Measurements from ENCODE around the gene ITIH6. TPM values are rescaled to one million over a fixed set of nuclear protein-coding genes. Genes with fewer than 3 reads are reported as not detected.

The ITIH6 gene
- not detected in 5 replicates for total RNA-seq (2022; extraction: Qiagen RNA extraction; ENCODE audit: low read depth)

GRCh38 chrX:54798137-54798536, at the start of gene ITIH6:
Gene ITIH6 (minus strand): TSS chrX:54798255. CDS start chrX:54798210, 45 bp downstream.

DNA sequence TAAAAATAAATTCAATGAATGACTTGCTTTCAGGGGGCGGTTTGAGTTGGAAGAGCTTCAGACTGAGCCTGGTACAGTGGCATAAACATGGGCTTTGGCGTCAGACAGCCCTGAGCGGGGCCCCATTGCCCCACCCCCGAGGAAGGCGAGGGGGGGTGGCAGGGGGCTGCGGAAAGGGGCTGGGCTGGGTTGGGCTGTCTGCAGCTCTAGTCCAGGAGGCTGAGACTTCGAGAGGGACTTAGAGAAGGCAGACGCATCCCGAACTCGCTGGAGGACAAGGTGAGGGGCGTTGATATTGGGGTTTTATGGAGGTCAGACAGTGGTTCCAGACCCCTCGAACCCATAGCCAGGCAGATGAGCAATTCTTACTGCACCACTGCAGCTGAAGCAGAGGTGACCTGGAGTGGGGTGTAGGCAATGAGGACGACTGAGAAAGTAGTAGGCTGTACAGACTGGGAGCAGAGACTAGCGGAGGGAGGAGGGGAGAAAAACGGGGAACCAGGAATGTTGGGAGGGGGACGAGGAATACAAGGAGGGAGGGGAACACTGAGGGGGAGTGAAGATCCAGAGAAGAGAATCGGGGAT, 9.6 kb upstream of the ITIH6 start, which contains the start of gene MAGED2:
TSS of gene MAGED2 (plus strand) at position 222 of the 585 bp plus-strand sequence. CDS start 1,587 bp downstream, outside the sequence.

Other genes starting within 250 kb of the ITIH6 start
- 72.4 to 87.5 TPM (median 77.1 TPM) in 5 replicates for gene MAGED2, start 9.5 kb upstream of the ITIH6 start, total RNA-seq (2022; extraction: Qiagen RNA extraction; ENCODE audit: low read depth)
- 0.67 to 1.2 TPM (median 0.74 TPM) in 5 replicates for gene TRO, start 122.6 kb upstream of the ITIH6 start, total RNA-seq (2022; extraction: Qiagen RNA extraction; ENCODE audit: low read depth)
- 0.11 to 0.20 TPM (median 0.19 TPM) in 3 of 5 replicates, not detected in the others for gene PFKFB1, start 195.9 kb upstream of the ITIH6 start, total RNA-seq (2022; extraction: Qiagen RNA extraction; ENCODE audit: low read depth)
- gene APEX2, start 202.1 kb upstream of the ITIH6 start, total RNA-seq (2022; extraction: Qiagen RNA extraction; ENCODE audit: low read depth), result 22.0 to 33.9 TPM (median 29.9 TPM) in 5 replicates
- gene ALAS2, start 232.7 kb upstream of the ITIH6 start, total RNA-seq (2022; extraction: Qiagen RNA extraction; ENCODE audit: low read depth), result not detected in 5 replicates

All from A549 treated with ZK216348 at 1 μM for 4 hours (cell line).